GM13976 (cell line): ENCODE results near the gene OR7C1.

Experiments
- DNase-seq: peaks from one replicate; pipeline ENCODE4 v3.0.0; 2012; ENCODE audit warnings: low spot score
- in situ Hi-C: fragments of 300-500 bp; cut with MboI; formaldehyde crosslinking; loops from one replicate; pipeline ENCODE4 v1.12.0; 2022; ENCODE audit warnings: low sequenced_read_pairs, mixed read lengths, inconsistent platforms; ENCODE audit not compliant: unreplicated experiment
- TF ChIP-seq, protein P1 (sequence below): IDR thresholded peaks from 2 replicates; pipeline ENCODE4 v1.5.1; 2012; ENCODE audit warnings: borderline replicate concordance, mild to moderate bottlenecking; ENCODE audit not compliant: insufficient read depth; ENCODE audit errors: extremely low read depth, missing control alignments, control extremely low read depth

OR7C1 gene

DNA sequence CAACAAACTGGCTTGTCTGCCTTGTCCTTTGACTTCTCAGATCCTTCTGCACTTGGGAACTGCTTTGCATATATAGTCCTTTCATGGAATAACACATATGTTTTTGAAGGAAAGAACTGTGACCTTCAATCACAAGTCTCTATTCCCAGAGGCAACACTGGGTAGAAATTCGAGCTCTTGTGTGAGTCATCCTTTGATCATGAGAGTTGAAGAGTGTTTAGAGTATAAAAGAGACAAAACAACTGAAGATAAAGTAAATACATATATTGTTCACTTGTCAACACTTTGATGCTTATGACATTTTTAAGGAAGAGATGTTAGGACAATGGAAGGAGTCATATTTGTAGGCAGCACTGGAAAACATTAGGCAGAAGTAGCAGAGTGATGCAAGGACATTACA, 5.2 kb upstream of the OR7C1 start:
- in situ Hi-C loops, result no loop called here
- no peak for DNase-seq
- TF ChIP-seq, protein P1, sequence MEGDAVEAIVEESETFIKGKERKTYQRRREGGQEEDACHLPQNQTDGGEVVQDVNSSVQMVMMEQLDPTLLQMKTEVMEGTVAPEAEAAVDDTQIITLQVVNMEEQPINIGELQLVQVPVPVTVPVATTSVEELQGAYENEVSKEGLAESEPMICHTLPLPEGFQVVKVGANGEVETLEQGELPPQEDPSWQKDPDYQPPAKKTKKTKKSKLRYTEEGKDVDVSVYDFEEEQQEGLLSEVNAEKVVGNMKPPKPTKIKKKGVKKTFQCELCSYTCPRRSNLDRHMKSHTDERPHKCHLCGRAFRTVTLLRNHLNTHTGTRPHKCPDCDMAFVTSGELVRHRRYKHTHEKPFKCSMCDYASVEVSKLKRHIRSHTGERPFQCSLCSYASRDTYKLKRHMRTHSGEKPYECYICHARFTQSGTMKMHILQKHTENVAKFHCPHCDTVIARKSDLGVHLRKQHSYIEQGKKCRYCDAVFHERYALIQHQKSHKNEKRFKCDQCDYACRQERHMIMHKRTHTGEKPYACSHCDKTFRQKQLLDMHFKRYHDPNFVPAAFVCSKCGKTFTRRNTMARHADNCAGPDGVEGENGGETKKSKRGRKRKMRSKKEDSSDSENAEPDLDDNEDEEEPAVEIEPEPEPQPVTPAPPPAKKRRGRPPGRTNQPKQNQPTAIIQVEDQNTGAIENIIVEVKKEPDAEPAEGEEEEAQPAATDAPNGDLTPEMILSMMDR, result no peak

- no peak for DNase-seq
- TF ChIP-seq, protein P1, result no peak
- in situ Hi-C loops, result no loop called here
These were observed 2.4 kb upstream of the OR7C1 start for GRCh38 chr19:14837391-14837790.

GRCh38 chr19:14830702-14831101, 4.3 kb downstream of the OR7C1 start:
- TF ChIP-seq, protein P1, result no peak
- in situ Hi-C loops, result no loop called here
- no peak for DNase-seq

DNA sequence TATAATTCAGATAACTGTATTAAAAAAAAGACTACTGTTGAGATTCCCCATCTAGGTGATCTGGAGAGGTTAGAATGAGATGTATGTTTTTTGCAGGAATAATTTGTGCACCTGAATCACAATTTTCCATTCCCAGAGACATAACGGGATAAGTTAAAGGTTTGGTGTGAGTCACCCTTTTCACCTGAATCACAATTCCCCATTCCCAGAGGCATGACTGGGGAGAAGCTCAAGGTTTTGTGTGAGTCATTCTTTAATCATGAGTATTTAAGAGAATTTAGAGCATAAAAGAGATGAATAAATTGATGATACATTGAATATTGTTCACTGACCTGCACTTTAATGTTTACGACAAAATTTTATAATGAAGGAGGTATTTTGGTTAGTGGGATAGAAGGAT, 9.0 kb downstream of the OR7C1 start:
- in situ Hi-C loops, result no loop called here
- DNase-seq, result no peak
- TF ChIP-seq, protein P1, result no peak

DNA sequence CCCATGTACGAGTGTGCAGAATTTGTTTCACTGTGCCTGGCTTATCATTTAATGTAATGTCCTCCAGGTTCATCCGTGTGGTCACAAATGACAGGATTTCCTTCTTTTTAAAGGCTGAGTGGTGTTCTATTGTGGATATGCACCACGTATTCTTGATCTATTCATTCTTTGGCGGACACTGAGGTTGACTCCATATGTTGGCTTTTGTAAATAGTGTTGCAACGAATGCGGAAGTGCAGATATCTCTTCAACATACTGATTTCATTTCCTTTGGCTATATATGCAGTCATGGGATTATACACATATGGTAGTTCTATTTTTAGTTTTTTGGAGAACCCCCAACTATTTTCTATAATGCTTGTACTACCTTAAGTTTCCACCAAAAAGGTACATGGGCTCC, 13.0 kb downstream of the OR7C1 start:
- DNase-seq, result no peak
- TF ChIP-seq, protein P1, result no peak
- in situ Hi-C loops, result no loop called here

DNA sequence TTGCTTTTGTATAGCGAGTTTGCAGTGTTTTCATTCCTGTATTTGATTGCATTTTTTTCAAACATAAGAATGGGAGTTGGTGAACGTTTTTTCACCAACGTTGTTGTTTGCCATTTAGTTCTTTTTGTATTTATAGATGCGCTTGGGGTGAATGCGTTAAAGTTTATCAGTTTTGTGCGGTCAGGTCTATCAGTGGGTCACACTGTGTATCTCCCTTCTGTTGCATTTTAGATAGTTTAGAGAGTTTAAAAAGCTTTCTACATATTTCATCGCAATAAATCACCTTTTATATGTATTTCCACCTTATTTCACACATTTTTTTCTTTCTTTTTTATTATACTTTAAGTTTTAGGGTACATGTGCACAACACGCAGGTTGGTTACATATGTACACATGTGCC, 16.4 kb downstream of the OR7C1 start:
- no peak for DNase-seq
- TF ChIP-seq, protein P1, result no peak
- in situ Hi-C loops, result no loop called here

GRCh38 chr19:14817052-14817451, 17.9 kb downstream of the OR7C1 start:
- in situ Hi-C loops, result no loop called here
- TF ChIP-seq, protein P1, result no peak
- no peak for DNase-seq
